Left ventricle myocardium inferior (tissue), 1 donor: ENCODE data around the gene CLUH. TPM values are rescaled to one million over a fixed set of nuclear protein-coding genes. Genes with fewer than 3 reads are reported as not detected.

Experiments used
- DNase-seq: peaks from one replicate; pipeline ENCODE4 v3.0.0-alpha.2; 2020
- H3K27ac ChIP-seq: fragments of 200-600 bp; replicated peaks from 2 replicates; pipeline ENCODE4 v1.8.0; 2021
- H3K27me3 ChIP-seq: fragments of 200-600 bp; 2 replicates; pipeline ENCODE4 v1.8.0; 2021; ENCODE audit warnings: low read depth
- H3K36me3 ChIP-seq: fragments of 200-600 bp; 2 replicates; pipeline ENCODE4 v1.8.0; 2021
- H3K4me1 ChIP-seq: fragments of 200-600 bp; 2 replicates; pipeline ENCODE4 v1.8.0; 2021
- H3K4me3 ChIP-seq: fragments of 200-600 bp; 2 replicates; pipeline ENCODE4 v1.8.0; 2021; ENCODE audit warnings: mild to moderate bottlenecking, moderate library complexity
- H3K9me3 ChIP-seq: fragments of 200-600 bp; replicated peaks from 2 replicates; pipeline ENCODE4 v1.8.0; 2021
- intact Hi-C: fragments of 100-400 bp; cut with micrococcal nuclease; formaldehyde crosslinking; loops from one replicate; pipeline ENCODE4 v1.11.0; 2022
- total RNA-seq: library from RNA; stranded (reverse); fragmentation: NEBNext Ultra II Directional; extraction: Animal tissue kit (Norgen Biotek cat#: 25700); gene quantifications from one replicate; pipeline ENCODE4 v1.2.1, GENCODE V29; 2021
- TF ChIP-seq, protein P1 (sequence below): fragments of 200-600 bp; IDR thresholded peaks from 2 replicates; pipeline ENCODE4 v1.8.0; 2021; ENCODE audit warnings: antibody characterized with exemption, mild to moderate bottlenecking, borderline replicate concordance
- donor health status: DM: no; HTN: yes; CAD: no; lungs with severe emphysema.

Gene CLUH
- total RNA-seq, 1 donor from 2014 or later: 181 TPM

DNA sequence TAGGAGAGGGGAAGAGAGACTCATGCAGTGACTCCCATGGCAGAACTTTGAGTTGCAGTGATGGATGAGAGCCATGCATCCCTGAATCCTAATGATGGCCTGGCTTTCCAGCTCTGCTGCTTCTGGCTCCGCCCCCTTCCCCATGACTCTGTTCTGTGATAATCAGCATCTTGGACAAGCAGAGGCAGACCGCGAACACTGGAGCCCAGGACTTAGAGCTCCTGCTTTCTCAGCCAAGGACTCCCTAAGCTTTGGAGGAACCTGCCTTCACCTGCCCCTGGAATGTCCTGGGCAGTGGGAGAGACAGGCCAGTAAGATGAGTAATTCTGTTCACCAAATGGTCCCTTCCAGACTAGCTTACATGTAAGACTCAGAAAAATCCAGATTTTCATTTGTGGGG is 25.4 kb upstream of the CLUH start:
- Histone ChIP-seq H3K27me3 (peaks cover 7% of the 10 kb centered on the region), H3K4me1 (no peaks in the 10 kb centered on the region), H3K27ac (no peak overlapping the region), H3K9me3 (no peaks in the 10 kb centered on the region), H3K36me3 (no peaks in the 10 kb centered on the region), H3K4me3 (no peak overlapping the region)
- intact Hi-C loops: no loop called here
- TF ChIP-seq, protein P1, sequence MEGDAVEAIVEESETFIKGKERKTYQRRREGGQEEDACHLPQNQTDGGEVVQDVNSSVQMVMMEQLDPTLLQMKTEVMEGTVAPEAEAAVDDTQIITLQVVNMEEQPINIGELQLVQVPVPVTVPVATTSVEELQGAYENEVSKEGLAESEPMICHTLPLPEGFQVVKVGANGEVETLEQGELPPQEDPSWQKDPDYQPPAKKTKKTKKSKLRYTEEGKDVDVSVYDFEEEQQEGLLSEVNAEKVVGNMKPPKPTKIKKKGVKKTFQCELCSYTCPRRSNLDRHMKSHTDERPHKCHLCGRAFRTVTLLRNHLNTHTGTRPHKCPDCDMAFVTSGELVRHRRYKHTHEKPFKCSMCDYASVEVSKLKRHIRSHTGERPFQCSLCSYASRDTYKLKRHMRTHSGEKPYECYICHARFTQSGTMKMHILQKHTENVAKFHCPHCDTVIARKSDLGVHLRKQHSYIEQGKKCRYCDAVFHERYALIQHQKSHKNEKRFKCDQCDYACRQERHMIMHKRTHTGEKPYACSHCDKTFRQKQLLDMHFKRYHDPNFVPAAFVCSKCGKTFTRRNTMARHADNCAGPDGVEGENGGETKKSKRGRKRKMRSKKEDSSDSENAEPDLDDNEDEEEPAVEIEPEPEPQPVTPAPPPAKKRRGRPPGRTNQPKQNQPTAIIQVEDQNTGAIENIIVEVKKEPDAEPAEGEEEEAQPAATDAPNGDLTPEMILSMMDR: no peak
- no peak for DNase-seq

DNA sequence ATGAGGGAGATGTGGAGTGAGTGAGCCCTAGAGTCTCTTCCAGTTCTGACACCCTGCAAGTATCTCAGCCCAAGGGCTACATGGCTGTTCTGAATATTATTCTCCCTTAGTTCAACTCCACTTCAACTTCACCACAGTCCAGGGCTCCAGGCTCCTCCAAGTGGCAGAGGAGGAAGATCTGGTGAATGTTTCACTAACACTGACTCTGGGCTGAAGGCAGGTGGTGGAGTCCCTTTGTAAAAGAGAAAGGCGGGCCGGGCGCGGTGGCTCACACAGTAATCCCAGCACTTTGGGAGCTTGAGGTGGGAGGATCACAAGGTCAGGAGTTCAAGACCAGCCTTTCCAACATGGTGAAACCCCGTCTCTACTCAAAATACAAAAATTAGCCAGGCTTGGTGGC is 24.3 kb upstream of the CLUH start:
- intact Hi-C loops: no loop called here
- Histone ChIP-seq H3K27ac (no peak overlapping the region), H3K4me1 (no peaks in the 10 kb centered on the region), H3K36me3 (no peaks in the 10 kb centered on the region), H3K9me3 (no peaks in the 10 kb centered on the region), H3K27me3 (peaks cover 13% of the 10 kb centered on the region), H3K4me3 (no peak overlapping the region)
- no peak for DNase-seq
- TF ChIP-seq, protein P1: no peak

DNA sequence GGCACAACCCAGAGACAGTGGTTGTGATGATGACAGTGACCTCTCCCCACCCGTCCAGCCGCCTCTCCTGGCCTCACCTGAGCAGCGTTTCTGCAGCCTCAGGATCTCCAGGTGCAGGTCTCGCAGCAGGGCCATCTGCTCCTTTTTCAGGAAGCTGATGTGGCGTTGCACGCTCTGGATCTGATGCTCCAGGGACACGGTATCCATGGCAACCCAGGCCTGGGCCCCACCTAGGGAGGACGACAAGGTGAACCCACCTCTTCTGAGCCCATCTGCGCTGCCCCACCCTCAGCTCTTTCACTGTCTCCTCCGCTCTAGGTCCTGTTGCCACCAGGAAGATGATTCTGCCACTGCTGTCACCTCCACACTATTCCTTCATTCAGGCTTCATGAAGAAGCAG is 23.4 kb upstream of the CLUH start:
- no peak overlapping the region for H3K27ac ChIP-seq
- intact Hi-C loops: no loop called here
- no peaks in the 10 kb centered on the region for H3K4me1 ChIP-seq
- DNase-seq: no peak
- no peak overlapping the region for H3K4me3 ChIP-seq
- TF ChIP-seq, protein P1: no peak
- H3K9me3 ChIP-seq: no peaks in the 10 kb centered on the region
- no peaks in the 10 kb centered on the region for H3K36me3 ChIP-seq
- peaks cover 13% of the 10 kb centered on the region for H3K27me3 ChIP-seq

DNA sequence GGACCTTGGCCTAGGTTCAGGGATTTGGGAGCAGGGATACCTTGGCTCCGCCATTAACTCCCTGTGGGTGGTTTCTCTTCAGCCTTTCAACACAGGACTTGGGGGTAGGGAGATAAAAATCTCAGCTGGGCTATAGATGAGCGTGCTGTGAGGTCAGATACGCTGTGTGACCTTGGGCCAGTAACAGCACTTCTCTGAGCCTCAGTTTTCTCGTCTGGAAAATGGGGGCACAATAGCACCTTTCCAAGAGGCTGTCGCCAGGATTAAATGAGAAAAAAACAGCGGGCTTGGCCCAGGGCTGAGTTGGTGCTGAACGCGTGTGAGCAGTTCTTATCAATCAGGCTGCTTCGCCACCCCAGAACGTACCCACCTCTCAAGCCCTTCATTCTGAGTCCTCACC is 20.2 kb upstream of the CLUH start:
- TF ChIP-seq, protein P1: no peak
- no peaks in the 10 kb centered on the region for H3K36me3 ChIP-seq
- peaks cover 27% of the 10 kb centered on the region for H3K27me3 ChIP-seq
- H3K9me3 ChIP-seq: no peaks in the 10 kb centered on the region
- H3K27ac ChIP-seq: no peak overlapping the region
- H3K4me3 ChIP-seq: no peak overlapping the region
- intact Hi-C loops: no loop called here
- no peak for DNase-seq
- H3K4me1 ChIP-seq: no peaks in the 10 kb centered on the region

DNA sequence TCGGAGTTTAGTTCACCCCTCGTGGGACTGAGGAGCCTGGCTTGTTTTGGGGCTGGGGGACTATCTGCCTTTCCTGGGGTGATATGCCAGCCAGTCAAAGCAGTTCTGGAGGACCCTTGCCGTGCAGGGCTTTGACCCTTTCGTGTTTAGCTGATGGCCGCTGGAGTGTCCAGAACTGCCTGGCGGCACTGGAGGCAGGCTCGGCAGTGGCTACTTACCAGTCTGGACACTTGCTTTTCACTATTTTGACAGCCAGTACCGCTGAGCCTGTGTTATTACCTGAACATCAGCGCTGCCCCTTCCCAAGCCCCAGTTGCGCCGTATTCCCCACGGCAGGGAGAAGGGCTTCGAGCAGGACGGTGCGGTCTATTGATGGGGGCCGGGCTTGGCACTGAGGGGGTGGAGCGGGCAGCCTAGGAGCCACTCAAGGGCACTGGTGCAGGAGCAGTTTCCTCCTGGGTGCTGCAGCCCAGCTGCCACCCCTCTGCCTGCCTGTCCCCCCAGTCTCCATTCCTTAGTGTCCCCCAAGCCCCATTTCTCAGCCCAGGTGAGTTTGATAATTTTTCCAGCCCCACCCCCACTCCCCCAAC is 19.3 kb upstream of the CLUH start:
- TF ChIP-seq, protein P1: no peak
- H3K27me3 ChIP-seq: peaks cover 28% of the 10 kb centered on the region
- no peak overlapping the region for H3K4me3 ChIP-seq
- H3K36me3 ChIP-seq: no peaks in the 10 kb centered on the region
- DNase-seq: no peak
- intact Hi-C loops: no loop called here
- H3K9me3 ChIP-seq: no peaks in the 10 kb centered on the region
- no peak overlapping the region for H3K27ac ChIP-seq
- no peaks in the 10 kb centered on the region for H3K4me1 ChIP-seq
